ENCODE measurements around the gene TMEM183A.

TMEM183A gene

DNA sequence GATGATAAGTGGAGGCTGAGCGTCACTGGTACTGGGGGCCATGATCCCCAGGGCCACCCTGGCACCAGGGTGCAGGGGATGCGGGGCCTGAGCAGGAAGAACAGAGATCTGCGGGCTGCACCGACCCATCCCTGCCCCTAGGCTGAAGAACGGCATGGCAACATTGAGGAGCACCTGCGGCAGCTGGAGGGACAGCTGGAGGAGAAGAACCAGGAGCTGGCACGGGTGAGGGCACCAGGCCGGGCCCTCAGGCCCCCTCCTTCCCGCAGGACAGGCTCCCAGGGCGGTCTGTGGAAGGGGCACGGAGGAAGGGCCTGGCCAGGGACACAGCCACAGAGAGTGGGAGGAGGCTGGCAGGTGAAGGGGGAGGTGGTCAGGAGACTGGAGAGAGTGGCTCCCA, 40.9 kb downstream of the TMEM183A start:
- no peak for DNase-seq

DNA sequence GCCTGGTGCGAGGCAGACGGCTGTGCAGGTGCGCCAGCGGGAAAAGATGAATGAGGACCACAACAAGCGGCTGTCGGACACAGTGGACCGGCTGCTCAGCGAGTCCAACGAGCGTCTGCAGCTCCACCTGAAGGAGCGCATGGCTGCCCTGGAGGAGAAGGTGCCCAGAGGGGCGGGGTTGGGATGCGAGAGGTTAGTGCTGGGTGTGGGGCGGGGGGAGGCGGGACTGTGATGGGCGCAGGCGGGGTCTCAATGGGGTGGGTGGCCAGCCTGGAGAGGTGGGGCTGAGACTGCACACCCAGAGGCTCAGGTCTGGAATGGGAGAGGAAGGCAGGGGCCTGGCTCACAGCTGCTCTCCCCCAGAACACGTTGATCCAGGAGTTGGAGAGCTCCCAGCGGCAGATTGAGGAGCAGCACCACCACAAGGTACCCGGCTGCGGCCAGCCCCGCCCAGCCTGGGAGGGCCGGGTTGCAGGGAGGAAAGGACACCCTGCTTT, 41.4 kb downstream of the TMEM183A start:
- no peak for DNase-seq

DNA sequence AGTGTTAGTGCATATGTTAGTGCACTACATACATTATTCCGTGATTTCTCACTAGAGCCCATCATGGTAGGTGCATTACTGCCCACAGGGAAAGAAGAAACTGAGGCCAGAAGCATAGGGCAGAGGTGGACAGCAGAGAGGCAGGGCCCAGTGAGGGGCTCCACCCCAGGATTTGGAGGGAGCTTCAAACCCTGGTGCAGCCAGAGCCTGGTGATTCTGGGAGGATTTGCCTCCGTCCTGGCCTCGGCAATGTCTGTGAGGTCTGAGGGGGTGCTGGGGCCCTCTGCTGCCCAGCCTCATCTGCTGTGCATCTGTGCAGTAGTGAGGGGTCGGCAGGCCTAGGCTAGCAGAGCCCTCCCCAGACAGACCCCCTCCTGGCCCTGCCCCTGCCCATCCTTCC, 41.9 kb downstream of the TMEM183A start:
- DNase-seq = no peak

DNA sequence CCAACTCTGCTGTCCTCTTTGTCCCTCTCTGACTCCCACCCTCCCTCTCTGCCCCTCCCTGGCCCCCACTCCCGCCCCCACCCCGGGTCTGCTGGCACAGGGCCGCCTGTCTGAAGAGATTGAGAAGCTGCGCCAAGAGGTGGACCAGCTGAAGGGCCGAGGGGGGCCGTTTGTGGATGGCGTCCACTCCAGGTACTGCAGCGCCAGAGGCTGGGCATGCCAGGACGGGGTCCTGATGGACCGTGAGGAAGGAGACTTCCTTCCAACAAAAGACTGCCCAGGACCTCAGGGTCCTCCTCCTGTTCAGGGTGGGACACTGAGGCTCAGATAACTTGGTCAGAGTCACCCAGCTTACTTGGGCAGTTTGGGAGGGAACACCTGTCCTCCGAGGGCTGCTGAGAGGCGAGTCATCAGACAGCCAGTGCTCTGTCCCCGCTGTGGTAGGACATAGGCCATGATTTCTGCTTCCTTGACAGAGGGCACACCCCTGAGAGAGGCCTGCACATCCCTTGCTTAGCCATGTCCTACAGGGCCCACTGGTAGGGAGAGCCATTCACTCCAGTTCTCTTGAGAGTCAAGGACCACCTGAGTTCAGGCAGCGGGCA, 42.5 kb downstream of the TMEM183A start:
- no peak for DNase-seq

DNA sequence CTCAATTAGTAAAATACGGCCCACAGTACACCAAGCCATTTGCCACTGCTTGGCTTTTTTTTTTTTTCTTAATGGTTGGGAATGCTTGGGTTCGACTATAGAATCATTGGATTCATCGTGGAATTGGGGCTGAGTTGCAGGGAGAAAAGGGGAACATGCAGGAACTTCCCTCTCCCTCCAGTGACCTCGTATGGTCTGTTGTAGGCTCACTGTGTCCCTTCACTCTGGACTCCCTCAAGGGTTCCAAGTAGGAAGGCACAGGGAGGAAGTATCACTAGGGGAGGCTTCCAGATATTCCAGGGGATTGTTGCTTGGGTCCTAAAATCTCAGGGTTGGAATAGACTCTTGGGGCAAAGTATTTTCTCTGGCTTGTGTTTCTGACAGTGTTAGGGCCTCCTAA, 43.7 kb downstream of the TMEM183A start:
- DNase-seq = no peak

DNA sequence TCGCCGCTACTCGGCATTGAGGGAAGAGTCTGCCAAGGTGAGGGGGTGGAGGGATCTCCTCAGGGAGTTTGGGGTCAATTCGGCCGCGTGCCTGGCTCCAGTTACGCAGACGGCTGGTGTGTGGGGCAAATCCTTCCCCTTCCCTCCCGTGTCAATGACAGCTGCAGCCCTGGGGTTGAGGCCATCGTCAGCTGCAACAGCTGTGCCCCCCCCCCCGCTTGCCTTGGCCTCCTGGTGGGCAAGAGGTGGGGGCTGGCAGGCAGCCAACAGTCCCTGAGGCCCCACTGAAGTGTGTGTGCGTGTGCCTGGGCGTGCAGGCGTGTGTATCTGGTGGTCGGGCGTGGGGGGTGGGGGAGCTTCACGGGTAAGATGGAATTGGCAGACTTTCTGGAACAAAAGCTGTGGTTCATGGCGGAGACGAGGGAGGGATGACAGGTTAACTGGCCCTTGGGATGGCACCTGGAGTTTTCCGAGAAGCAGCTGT, 44.7 kb downstream of the TMEM183A start:
- peak; percentile 97 for DNase-seq

DNA sequence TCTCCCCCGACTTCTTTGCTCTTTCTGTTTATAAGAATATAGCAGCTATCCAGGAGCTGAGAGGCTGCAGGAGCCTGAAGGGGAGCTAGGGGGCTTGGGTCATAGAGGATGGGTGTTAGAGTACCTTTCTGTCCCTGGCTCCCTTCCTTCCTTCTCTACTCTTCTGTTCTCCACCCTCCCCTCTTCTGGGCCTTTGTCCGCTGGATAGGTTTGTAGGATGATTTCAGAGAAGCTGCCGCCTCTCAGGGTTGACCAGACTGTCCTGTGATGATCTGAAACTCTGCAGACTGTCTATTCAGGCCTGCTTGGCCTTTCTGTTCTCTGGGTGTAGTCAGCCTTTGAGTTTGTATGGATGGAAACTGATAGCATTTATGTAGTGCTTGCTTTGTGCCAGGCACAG, 45.4 kb downstream of the TMEM183A start:
- DNase-seq = no peak

DNA sequence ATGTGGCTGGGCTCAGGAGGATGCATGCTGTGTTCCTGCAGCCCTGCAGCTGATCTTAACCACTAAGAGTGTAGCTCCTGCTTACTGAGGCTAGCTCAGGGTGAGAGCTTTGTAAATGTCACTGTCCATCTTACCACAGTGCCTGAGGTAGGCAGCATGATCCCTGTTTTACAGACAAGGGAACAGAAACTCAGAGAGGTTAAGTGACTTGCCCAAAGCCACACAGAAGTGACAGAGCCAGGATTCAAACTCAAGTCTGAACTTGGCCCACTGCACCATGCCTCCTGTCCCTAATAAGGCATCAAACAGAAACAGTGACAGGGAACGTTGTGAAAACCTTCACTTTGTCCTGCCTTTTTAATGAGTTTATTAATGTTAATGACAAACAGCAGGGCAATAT, 47.0 kb downstream of the TMEM183A start:
- no peak for DNase-seq

DNA sequence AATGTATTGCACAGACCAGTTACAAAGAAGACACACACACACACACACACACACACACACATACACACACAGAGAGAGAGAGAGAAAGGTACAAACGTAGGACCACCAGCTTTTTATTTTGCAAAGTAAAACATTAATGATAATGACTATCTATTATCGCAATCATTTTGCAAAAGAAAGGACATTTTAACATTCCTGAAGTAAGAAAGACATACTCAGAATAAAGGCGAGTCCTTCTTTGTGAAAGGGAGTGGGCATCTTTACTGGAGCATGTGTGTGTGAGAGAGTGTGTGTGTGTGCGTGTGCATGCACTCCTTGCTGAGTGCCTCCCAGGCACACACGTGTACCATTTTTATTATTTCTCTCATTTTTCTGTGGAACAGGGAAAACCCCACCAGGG, 47.5 kb downstream of the TMEM183A start:
- DNase-seq = no peak

DNA sequence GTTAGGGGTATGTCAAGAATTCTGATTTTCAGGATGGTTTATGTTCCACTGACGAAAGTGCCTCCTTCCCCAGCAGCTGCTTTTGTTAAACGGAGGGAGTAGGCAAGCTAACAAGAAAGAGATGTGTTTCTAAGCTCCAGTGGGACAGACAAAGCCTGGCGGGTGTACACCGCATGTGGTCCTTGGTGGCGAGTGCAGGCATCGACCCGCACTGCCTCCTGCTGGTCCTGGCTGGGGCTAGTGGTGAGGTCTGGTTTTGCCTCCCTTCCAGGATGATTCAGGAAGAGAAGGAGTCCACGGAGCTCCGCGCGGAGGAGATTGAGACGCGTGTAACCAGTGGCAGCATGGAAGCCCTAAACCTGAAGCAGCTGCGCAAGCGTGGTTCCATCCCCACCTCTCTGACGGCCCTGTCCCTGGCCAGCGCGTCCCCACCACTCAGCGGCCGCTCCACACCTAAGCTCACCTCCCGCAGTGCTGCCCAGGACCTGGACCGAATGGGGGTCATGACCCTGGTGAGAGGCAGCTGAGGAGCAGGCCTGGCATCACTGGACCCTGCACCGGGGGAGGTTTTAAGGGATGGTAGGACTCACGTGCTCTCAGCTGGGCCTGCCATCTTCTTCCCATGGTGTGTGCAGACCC, 48.1 kb downstream of the TMEM183A start:
- no peak for DNase-seq

DNA sequence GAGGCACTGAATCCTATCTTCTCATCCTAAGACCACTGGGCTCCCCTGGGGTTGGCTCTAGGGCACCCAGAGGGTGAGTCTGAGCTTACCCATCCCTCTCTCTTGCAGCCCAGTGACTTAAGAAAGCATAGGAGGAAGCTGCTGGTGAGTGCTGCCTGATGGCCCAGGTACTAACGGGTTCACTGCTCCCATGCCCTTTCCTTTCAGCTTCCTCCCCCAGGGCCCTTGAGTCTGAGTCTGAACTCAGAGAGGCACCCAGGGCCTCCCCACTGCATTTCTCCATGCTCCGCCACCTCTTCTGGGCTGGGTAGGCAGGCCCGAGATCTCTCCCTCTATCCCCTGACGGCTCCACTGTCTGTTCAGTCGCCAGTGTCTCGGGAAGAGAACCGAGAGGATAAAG, 48.8 kb downstream of the TMEM183A start:
- DNase-seq = no peak

DNA sequence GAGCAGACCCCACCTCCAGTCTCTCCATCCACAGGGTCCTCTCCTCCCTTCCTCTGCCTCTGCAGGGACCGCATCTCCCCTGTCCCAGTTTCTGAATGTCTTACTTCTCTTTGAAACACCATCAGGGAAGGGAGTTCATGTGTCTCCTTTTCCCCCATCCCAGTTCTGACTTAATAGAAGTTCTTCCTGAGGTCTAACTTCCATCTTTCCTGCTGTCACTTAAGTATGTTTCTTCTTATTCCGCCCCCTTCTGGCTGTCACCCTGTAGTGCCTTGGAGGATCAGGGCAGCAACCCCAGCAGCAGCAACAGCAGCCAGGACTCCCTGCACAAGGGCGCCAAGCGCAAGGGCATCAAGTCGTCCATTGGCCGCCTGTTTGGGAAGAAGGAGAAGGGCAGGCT, 49.3 kb downstream of the TMEM183A start:
- DNase-seq = no peak

DNA sequence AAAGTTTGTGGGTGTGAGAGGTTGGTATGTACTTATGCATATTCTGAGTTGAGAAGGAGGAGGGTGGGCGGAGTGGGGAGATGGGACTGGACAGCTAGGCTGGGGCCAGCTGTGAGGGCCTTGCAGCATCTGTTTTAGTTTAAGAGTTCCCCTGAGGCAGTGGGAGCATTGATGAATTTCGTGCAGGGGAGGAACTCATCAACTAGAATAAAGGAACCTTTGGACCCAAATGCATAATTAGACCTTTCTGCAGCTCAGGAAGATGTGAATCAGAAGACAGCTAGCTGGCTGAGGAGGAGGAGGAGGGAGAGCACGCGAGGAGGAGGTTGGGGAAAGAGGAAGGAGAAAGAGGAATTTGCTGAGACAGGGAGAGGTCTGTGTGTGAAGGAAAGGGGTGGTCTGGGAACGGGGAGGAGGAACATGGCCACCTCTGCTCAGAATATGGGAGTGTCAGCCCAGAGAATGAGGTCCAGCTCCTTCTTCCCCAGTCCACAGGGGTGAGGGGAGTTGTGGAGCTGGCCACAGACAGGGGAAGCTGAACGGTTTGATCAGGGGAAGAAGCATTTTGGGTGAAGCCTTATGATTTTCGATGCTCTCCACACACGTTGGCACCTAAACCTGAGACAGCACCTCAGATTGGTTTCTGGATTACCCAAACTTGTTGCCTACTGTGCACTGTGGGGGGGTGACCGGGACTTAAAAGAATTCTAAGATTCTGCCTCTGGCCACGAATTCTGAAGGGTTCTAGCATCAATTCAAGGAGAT, 50.9 kb downstream of the TMEM183A start:
- DNase-seq = no peak

DNA sequence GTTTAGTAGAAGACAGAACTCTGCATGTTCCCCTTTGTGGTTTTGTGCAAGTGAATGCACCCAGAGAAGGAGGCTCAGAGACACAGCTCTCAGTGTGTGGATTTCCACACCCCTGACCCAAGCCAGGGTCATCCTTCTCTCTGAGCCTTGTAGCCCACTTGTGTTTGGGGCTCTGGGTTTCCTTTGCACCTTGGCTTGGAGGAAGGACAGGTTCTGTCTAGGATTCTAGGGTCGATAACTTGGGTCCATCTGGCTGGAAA, 51.4 kb downstream of the TMEM183A start:
- no peak for DNase-seq

DNA sequence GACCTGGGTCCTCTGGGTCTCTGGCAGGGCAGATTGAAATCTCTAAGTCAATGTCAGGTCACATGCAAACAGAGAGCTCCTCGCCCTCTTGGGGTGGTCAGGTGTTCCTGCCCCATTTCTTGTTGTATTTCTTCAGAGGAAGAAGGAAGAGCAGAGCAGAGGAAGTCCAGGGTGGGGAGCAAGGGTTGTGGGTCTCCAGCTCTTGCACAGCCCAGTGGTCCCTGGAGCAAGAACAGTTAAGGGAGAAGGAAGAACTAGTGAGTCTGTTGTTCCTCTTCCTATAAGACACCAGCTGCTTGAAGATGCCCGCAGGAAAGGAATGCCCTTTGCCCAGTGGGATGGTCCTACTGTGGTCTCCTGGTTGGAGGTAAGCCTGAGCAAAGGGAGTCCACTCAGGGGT, 52.3 kb downstream of the TMEM183A start:
- no peak for DNase-seq

DNA sequence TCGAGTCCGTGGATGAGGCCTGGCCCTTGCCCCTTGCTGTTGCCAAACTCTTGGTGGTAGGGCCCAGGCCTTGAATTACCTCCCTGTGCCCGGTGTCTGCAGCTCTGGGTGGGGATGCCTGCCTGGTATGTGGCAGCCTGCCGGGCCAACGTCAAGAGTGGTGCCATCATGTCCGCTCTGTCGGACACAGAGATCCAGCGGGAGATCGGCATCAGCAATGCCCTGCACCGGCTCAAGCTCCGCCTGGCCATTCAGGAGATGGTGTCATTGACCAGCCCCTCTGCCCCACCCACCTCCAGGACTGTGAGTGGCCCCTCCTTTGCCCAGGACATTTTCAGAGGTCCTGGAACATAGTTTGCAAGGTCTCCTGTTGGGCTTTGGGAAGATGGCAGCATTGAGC, 52.9 kb downstream of the TMEM183A start:
- DNase-seq = no peak

DNA sequence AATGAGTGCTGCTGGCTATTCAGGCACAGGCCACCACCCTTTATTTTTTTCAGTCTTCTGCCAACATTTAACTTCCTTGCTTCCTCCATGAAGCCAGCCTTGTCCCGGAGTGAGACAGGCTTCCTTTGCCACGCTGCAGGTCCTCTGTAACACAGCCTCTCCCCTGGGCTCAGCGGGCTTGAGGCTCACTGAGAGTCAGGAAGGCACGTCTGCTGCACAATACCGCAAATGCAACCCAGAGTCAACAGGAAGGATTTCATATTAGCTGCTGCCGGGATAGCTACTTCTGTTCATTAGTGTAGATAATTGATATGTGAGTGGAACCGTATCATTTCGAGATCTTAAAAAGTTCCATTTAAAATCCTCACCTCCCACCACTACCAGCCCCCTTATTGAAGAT, 56.1 kb downstream of the TMEM183A start:
- no peak for DNase-seq

DNA sequence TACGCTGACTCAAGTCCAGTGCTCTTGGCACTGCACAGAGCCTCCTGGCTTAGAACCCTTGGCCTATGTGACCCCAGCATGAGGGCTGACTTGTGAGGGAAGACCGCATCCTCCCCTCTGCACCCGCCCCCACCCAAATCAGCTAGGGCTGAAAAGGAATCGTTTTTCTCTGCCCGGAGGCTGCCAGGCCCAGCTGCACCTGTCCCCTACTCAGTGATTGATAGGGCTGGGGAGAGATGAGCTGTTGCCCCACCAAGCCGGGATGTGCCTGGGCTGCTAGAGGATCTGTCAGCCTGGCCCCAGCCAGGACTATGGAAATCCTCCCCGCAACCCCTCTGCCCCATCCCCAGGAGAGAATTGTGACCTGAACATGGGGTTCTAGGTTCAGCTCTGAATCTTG, 58.0 kb downstream of the TMEM183A start:
- no peak for DNase-seq

DNA sequence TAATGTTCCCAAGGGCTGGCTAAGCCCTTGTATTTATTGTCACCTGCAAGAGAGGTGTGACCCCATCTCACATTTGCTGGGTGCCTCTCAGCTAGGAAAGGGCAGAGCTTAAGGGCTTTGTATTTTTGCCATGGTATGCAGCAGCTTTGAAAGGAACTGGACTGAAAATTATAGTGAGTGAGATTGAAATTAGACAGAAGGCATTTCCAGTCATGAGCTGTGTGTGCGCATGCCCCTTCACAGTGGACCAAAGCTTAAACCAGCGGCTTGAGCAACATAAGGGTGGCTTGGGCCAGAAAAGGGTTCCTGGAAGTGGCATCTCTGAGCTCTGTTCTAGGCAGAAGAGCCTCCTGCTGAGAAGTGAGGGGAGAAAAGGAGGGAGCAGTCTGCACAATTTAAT, 58.8 kb downstream of the TMEM183A start:
- no peak for DNase-seq

DNA sequence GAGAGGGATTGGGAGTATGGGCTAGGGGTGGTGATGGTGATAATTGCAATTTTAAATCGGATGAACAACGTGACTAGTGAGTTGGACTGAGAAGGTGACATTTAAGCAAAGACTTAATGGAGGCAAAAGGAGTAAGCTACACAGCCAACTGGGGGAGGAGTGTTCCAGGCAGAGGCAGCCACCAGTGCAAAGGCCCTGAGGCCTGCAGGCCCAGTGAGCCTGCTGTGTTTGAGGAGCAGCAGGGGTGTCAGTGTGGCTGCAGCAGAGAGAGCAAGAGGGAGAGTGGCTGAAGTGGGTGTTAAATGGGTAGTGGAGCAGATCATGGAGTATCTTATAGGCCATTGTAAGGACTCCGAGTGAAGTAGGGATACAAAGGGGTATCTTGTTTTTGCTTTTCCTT, 59.8 kb downstream of the TMEM183A start:
- no peak for DNase-seq

DNA sequence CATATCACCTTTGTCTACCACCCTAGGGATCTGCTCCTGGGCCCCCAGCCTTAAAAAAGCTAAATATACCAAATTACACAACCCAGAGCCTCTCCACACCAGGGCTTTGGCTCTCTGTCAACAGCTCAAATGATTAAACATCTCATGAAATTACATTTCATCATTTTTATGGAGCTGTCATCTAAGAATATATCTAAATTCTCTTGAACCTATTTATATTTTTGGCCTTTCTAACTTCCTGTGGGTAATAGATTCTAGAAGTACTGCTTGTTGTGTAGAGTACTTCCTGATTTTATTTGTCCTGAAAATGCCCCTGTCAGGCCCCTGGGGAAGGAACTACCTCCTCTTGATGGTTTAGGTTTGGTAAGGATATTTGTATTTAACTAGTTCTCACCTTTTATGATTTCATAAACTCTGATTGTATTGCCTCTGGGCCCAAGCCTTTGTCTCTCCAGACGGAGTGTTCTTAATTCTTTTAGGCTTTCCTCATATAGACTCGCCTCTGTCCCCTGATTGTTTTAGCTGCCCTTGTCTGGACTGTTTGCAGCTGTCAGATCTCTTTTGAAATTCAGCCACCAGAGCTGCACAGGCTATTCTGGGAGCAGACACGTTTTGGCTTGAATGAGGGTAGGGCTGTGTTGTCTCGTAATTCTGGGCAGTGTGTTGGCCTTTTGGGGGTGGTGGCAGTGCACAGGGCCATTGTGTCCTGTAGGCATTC, 62.0 kb downstream of the TMEM183A start:
- DNase-seq = no peak

DNA sequence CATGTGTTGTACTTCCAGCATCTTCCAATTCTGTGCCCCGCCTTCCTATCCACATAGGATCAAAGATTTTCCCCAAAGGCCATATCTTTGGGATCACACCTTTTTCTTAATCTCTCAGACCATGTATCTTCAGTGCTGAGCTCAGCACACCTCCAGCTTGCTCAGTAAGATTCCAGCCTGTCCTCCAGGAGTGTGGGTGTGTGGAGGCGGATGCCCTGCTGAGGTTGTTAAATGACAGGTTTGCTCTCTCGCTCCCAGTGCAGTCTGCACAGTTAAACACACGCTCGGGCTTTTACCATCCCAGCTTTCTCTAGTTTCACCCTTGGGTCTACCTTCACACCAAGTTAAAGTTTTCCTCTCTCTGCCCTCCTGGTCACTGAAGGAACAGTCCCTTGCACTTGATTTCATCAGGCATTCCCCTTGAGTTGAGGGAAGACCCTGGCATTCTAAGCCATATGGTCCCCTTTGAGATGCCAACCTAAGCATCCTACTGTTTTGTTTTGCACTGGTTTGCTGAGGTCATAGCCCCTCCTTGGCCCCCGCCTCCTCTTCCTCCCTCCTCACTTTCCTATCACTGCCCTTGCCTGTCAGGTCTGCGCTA, 64.9 kb downstream of the TMEM183A start:
- no peak for DNase-seq

DNA sequence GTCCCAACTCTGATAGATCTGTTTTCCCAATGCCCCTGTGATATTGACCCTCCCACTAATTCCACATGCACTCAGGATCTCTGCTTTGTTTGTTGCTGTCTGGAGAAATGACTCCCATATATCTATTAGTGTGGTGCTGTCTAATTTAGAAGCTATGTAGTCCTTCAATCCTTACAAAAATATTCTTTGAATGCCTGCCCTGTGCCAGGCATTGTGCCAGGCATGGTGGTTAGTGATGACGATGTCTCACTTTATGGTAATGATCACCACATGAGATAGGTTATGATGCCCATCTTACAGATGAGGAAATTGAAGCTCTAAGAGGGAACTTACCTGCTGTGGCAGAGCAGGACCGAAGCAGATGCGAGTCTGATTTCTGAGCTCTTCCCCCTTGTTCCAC, 65.7 kb downstream of the TMEM183A start:
- no peak for DNase-seq
